Measurements from ENCODE around the gene FAM124A. TPM values are rescaled to one million over a fixed set of nuclear protein-coding genes. Genes with fewer than 3 reads are reported as not detected.

The FAM124A gene
- total and polyA plus RNA-seq, 10 of the 15 experiments (the other 5 are each of a cell fraction or from before 2014, with no cell fraction given) = not detected

GRCh38 chr13:51331354-51331861 is 109.2 kb downstream of the FAM124A start (continued):
- TF ChIP-seq KDM1A (IDR thresholded peaks at IDR 0.05; ENCODE audit: borderline replicate concordance) (no peak), EGR1 (IDR thresholded peaks at IDR 0.05; ENCODE audit: borderline replicate concordance in 1 of 2, low read depth in 2 of 2, low read length in 2 of 2) (peak in 1 of 2 experiments; percentile 35; a peak in 1 of 3 replicates), RUNX3 (IDR thresholded peaks at IDR 0.05; ENCODE audit: low read length) (peak; percentile 77), BACH1 (IDR thresholded peaks at IDR 0.05; ENCODE audit: borderline replicate concordance) (0 out of 2 replicates have a peak, but pooled peaks have one; percentile 16), GATAD2B (conservative IDR thresholded peaks at IDR 0.05; ENCODE audit: low read depth) (0 out of 2 replicates have a peak, but pooled peaks have one; percentile 26), NRF1 (conservative IDR thresholded peaks at IDR 0.05; ENCODE audit: low read depth, low read length) (no peak), CREM (IDR thresholded peaks at IDR 0.05; ENCODE audit: low read depth) (0 out of 2 replicates have a peak, but pooled peaks have one; percentile 16), BHLHE40 (IDR thresholded peaks at IDR 0.05; ENCODE audit: borderline replicate concordance in 1 of 2, low read depth in 2 of 2, low read length in 1 of 2) (peak; percentile 61 to 67; a peak in 3 of 4 replicates)
- TF ChIP-seq, protein P1, sequence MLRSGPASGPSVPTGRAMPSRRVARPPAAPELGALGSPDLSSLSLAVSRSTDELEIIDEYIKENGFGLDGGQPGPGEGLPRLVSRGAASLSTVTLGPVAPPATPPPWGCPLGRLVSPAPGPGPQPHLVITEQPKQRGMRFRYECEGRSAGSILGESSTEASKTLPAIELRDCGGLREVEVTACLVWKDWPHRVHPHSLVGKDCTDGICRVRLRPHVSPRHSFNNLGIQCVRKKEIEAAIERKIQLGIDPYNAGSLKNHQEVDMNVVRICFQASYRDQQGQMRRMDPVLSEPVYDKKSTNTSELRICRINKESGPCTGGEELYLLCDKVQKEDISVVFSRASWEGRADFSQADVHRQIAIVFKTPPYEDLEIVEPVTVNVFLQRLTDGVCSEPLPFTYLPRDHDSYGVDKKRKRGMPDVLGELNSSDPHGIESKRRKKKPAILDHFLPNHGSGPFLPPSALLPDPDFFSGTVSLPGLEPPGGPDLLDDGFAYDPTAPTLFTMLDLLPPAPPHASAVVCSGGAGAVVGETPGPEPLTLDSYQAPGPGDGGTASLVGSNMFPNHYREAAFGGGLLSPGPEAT (IDR thresholded peaks at IDR 0.05; ENCODE audit: low read depth) = peak; percentile 18
- TF ChIP-seq, protein P2, sequence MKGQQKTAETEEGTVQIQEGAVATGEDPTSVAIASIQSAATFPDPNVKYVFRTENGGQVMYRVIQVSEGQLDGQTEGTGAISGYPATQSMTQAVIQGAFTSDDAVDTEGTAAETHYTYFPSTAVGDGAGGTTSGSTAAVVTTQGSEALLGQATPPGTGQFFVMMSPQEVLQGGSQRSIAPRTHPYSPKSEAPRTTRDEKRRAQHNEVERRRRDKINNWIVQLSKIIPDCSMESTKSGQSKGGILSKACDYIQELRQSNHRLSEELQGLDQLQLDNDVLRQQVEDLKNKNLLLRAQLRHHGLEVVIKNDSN (IDR thresholded peaks at IDR 0.05; ENCODE audit: borderline replicate concordance, extremely low read length, insufficient read depth, low read depth, low read length) = peak; percentile 40

All from GM12878 (cell line).